Measurements from ENCODE around the gene PSMA8.
"Not testable (repeated sequence)": the region's sequence is repeated elsewhere in the genome, so short reads cannot be mapped to it uniquely, and the experiment has no call there.

The PSMA8 gene

GRCh38 chr18:26238718-26239117 lies 105.0 kb downstream of the PSMA8 start:
- DNase-seq: not testable (repeated sequence)

- DNase-seq: not testable (repeated sequence)
Observed at GRCh38 chr18:26242392-26242791, 108.7 kb downstream of the PSMA8 start.

Measured in retina (tissue), 1 donor.